ENCODE results near the gene LOXL3.

DNA sequence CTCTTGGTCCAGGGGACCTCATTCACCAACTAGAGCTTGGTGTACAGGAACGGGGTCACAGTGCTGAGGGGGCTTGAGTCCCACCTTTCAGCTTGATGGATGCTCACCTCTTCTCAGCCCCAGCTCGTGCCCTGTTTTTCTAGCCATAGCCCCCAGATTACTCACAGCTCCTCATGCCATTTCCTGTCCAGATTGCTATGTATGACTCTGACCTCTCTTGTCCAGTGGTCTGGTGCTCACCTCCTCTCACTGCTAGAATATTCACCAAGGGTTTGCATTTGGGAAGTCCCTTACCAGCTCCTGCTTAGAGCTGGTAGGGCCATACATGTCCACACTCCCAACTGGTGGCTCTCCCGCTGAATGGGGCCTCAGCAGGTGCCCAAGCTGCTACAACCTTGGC is 60.2 kb downstream of the LOXL3 start:
- TF ChIP-seq EZH2 (IDR thresholded peaks at IDR 0.05; ENCODE audit: borderline replicate concordance): no peak
- TF ChIP-seq, protein P1, sequence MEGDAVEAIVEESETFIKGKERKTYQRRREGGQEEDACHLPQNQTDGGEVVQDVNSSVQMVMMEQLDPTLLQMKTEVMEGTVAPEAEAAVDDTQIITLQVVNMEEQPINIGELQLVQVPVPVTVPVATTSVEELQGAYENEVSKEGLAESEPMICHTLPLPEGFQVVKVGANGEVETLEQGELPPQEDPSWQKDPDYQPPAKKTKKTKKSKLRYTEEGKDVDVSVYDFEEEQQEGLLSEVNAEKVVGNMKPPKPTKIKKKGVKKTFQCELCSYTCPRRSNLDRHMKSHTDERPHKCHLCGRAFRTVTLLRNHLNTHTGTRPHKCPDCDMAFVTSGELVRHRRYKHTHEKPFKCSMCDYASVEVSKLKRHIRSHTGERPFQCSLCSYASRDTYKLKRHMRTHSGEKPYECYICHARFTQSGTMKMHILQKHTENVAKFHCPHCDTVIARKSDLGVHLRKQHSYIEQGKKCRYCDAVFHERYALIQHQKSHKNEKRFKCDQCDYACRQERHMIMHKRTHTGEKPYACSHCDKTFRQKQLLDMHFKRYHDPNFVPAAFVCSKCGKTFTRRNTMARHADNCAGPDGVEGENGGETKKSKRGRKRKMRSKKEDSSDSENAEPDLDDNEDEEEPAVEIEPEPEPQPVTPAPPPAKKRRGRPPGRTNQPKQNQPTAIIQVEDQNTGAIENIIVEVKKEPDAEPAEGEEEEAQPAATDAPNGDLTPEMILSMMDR (IDR thresholded peaks at IDR 0.05; ENCODE audit: poor library complexity): no peak

All from hepatocyte (in vitro differentiated cells).